CD4-positive, alpha-beta T cell (primary cell): ENCODE measurements around the gene ETFB. TPM values are rescaled to one million over a fixed set of nuclear protein-coding genes. Genes with fewer than 3 reads are reported as not detected.

Experiments
- ATAC-seq: fragments of 200-7000 bp; cut with Tn5 transposase; one replicate; pipeline ENCODE4 v1.10.0; 2022; ENCODE audit warnings: mild to moderate bottlenecking; ENCODE audit not compliant: poor library complexity
- CTCF ChIA-PET: fragments of 350-600 bp; sonication (Branson Sonifier 250); formaldehyde crosslinking; loops from one replicate; lab custom pipeline; 2021; ENCODE audit warnings: antibody characterized with exemption, inconsistent platforms; lab: Charles Lee
- POLR2A ChIA-PET: fragments of 350-600 bp; sonication (Branson Sonifier 250); formaldehyde crosslinking; loops from one replicate; lab custom pipeline; 2021; ENCODE audit warnings: antibody characterized with exemption, inconsistent platforms; lab: Charles Lee
- DNase-seq, 14 experiments: peaks; one replicate each; pipeline ENCODE4 v3.0.0-alpha.2; 2013 to 2020; ENCODE audit warnings: mixed read lengths in 2 of 14
- H3K27ac ChIP-seq, 2 donors: one replicate each; pipeline versions ENCODE4 v1.5.1 to v1.7.0; 2013; ENCODE audit warnings: low read length in 2 of 2, low read depth in 1 of 2, mild to moderate bottlenecking in 1 of 2
- H3K27me3 ChIP-seq, 2 experiments: 1 replicate in 1 of 2; 2 replicates in 1 of 2; pipeline versions ENCODE4 v1.6.1 to v1.7.0; 2013; ENCODE audit warnings: low read length in 2 of 2, control low read depth in 1 of 2, mild to moderate bottlenecking in 1 of 2, moderate library complexity in 1 of 2; ENCODE audit not compliant: insufficient read depth in 2 of 2, control insufficient read depth in 1 of 2
- H3K36me3 ChIP-seq: one replicate; pipeline ENCODE4 v1.6.1; 2013; ENCODE audit warnings: low read length, control low read depth; ENCODE audit not compliant: insufficient read depth
- H3K4me1 ChIP-seq: one replicate; pipeline ENCODE4 v1.6.1; 2013; ENCODE audit warnings: low read length, control low read depth; ENCODE audit not compliant: insufficient read depth
- H3K4me3 ChIP-seq: one replicate; pipeline ENCODE4 v1.5.1; 2013; ENCODE audit warnings: mild to moderate bottlenecking, low read length, moderate library complexity
- H3K9me3 ChIP-seq, 2 experiments: 1 replicate in 1 of 2; 2 replicates in 1 of 2; pipeline versions ENCODE4 v1.6.1 to v1.7.0; 2013; ENCODE audit warnings: low read length in 2 of 2, mild to moderate bottlenecking in 2 of 2, control low read depth in 1 of 2, moderate library complexity in 1 of 2; ENCODE audit not compliant: control insufficient read depth in 1 of 2, insufficient read depth in 1 of 2
- H3K27ac Mint-ChIP-seq: one replicate; pipeline ENCODE4 v1.8.0; 2020; ENCODE audit warnings: mixed read lengths
- H3K27me3 Mint-ChIP-seq: one replicate; pipeline ENCODE4 v1.8.0; 2021; ENCODE audit warnings: mixed read lengths
- H3K36me3 Mint-ChIP-seq: one replicate; pipeline ENCODE4 v1.8.0; 2021; ENCODE audit warnings: low read depth, mixed read lengths
- H3K4me1 Mint-ChIP-seq: one replicate; pipeline ENCODE4 v1.8.0; 2021; ENCODE audit warnings: low read depth, mixed read lengths
- H3K4me3 Mint-ChIP-seq: one replicate; pipeline ENCODE4 v1.8.0; 2020; ENCODE audit warnings: mild to moderate bottlenecking, mixed read lengths
- H3K9me3 Mint-ChIP-seq: one replicate; pipeline ENCODE4 v1.8.0; 2020; ENCODE audit warnings: mixed read lengths
- CTCF ChIP-seq: fragments of 200-600 bp; IDR thresholded peaks from one replicate; pipeline ENCODE4 v1.8.0; 2022; ENCODE audit warnings: antibody characterized with exemption, mild to moderate bottlenecking
- intact Hi-C, 2 experiments: fragments of 100-400 bp; cut with DNase I in 1 of 2; cut with micrococcal nuclease in 1 of 2; formaldehyde crosslinking; loops; one replicate each; pipeline versions ENCODE4 v1.15.1 to v1.9.0; 2023 to 2025; cut with DNase I, micrococcal nuclease
- total RNA-seq, 174 experiments: library from RNA in 2 of 174; stranded (reverse) in 2 of 174; gene quantifications; one replicate each; pipeline ENCODE4 v1.2.3 and lab custom pipeline; 2021 to 2026

The ETFB gene
- total RNA-seq, 2 experiments from 2014 or later: 29.7 to 30.1 TPM

GRCh38 chr19:51339313-51339686 is 26.9 kb downstream of the ETFB start:
- no peaks in the 10 kb centered on the region for H3K27me3 ChIP-seq
- TF ChIP-seq CTCF: no peak
- Mint-ChIP-seq H3K36me3 (no peaks in the 10 kb centered on the region), H3K27me3 (no peaks in the 10 kb centered on the region), H3K4me1 (peaks cover 23% of the 10 kb centered on the region), H3K4me3 (peak overlapping the region; percentile 80), H3K9me3 (no peaks in the 10 kb centered on the region), H3K27ac (peak overlapping the region; percentile 7)
- ChIA-PET CTCF (interaction anchor here (1.3 to 2.3 kb wide), 2 partner anchors 55 to 68 kb away, joined by 3 to 6 read pairs; no protein-coding TSS in a partner anchor), POLR2A (interaction anchor here (1.0 to 1.3 kb wide), 3 partner anchors 26 to 318 kb away, joined by 3 read pairs; no protein-coding TSS in a partner anchor)
- peaks cover 23% of the 10 kb centered on the region for H3K4me1 ChIP-seq
- no peaks in the 10 kb centered on the region for H3K9me3 ChIP-seq
- peak; percentile 2 for ATAC-seq
- H3K27ac ChIP-seq: no peak overlapping the region
- intact Hi-C loops: loop anchor here (1.0 to 2.0 kb wide), 9 partner anchors 28 to 438 kb away; no protein-coding TSS in a partner anchor
- H3K4me3 ChIP-seq: peak overlapping the region; percentile 62
- H3K36me3 ChIP-seq: no peaks in the 10 kb centered on the region
- DNase-seq: no peak

GRCh38 chr19:51338563-51339312 is 27.4 kb downstream of the ETFB start:
- POLR2A ChIA-PET: interaction anchor here (1.3 kb wide), 2 partner anchors 27 to 103 kb away, joined by 3 read pairs; no protein-coding TSS in a partner anchor
- peak overlapping the region; percentile 7 for H3K27ac Mint-ChIP-seq
- peak overlapping the region; percentile 80 for H3K4me3 Mint-ChIP-seq
- Histone ChIP-seq H3K27ac (no peak overlapping the region), H3K36me3 (no peaks in the 10 kb centered on the region), H3K4me3 (peak overlapping the region; percentile 62), H3K4me1 (peaks cover 23% of the 10 kb centered on the region), H3K27me3 (no peaks in the 10 kb centered on the region), H3K9me3 (no peaks in the 10 kb centered on the region)
- DNase-seq: peak; percentile 73 to 92 (median 81)
- peak; percentile 84 for ATAC-seq
- no peaks in the 10 kb centered on the region for H3K36me3 Mint-ChIP-seq
- intact Hi-C loops: loop anchor here (1.0 to 2.0 kb wide), 10 partner anchors 29 to 438 kb away; no protein-coding TSS in a partner anchor
- CTCF ChIA-PET: interaction anchor here (0.9 to 2.3 kb wide), 3 partner anchors 10 to 69 kb away, joined by 3 to 6 read pairs (median 4); no protein-coding TSS in a partner anchor
- peak; percentile 91 for TF ChIP-seq CTCF
- H3K9me3 Mint-ChIP-seq: no peaks in the 10 kb centered on the region
- H3K4me1 Mint-ChIP-seq: peaks cover 23% of the 10 kb centered on the region
- H3K27me3 Mint-ChIP-seq: no peaks in the 10 kb centered on the region

GRCh38 chr19:51337861-51338562 is 28.2 kb downstream of the ETFB start:
- peak overlapping the region; percentile 80 for H3K4me3 Mint-ChIP-seq
- no peak overlapping the region for H3K27ac ChIP-seq
- POLR2A ChIA-PET: no interaction called here

More at GRCh38 chr19:51337861-51338562, 28.2 kb downstream of the ETFB start:
- CTCF ChIA-PET: interaction anchor here (0.9 to 2.3 kb wide), 2 partner anchors 11 to 70 kb away, joined by 4 to 6 read pairs; no protein-coding TSS in a partner anchor
- no peak overlapping the region for H3K27ac Mint-ChIP-seq
- no peaks in the 10 kb centered on the region for H3K36me3 Mint-ChIP-seq
- Histone ChIP-seq H3K9me3 (no peaks in the 10 kb centered on the region), H3K4me3 (no peak overlapping the region), H3K27me3 (no peaks in the 10 kb centered on the region), H3K36me3 (no peaks in the 10 kb centered on the region), H3K4me1 (peaks cover 23% of the 10 kb centered on the region)
- no peaks in the 10 kb centered on the region for H3K27me3 Mint-ChIP-seq
- H3K9me3 Mint-ChIP-seq: no peaks in the 10 kb centered on the region
- peaks cover 23% of the 10 kb centered on the region for H3K4me1 Mint-ChIP-seq
- TF ChIP-seq CTCF: no peak
- no peak for DNase-seq
- no peak for ATAC-seq
- intact Hi-C loops: loop anchor here (1.0 to 2.0 kb wide), 6 partner anchors 57 to 439 kb away; no protein-coding TSS in a partner anchor
